Adrenal gland (tissue), 12 donors: ENCODE measurements around the gene TUBB2A. TPM values are rescaled to one million over a fixed set of nuclear protein-coding genes. Genes with fewer than 3 reads are reported as not detected.

Experiments
- DNase-seq, 7 donors: peaks; one replicate each; pipeline ENCODE4 v3.0.0-alpha.2; 2019 to 2020
- H3K27ac ChIP-seq, 5 donors: fragments of 200-600 bp; sonication (generic) in 4 of 5; 1 replicate in 3 of 5; 2 replicates in 2 of 5; pipeline versions ENCODE4 v1.5.1 to v1.8.0; 2016 to 2020; ENCODE audit warnings: mild to moderate bottlenecking in 1 of 5
- H3K27me3 ChIP-seq: fragments of 200-600 bp; 2 replicates; pipeline ENCODE4 v1.8.0; 2021
- H3K36me3 ChIP-seq, 2 donors: fragments of 200-600 bp; replicated peaks in 1 of 2; 1 replicate in 1 of 2; 2 replicates in 1 of 2; pipeline versions ENCODE4 v1.5.1 to v1.8.0; 2018 to 2022
- H3K4me1 ChIP-seq, 2 donors: fragments of 200-600 bp; replicated peaks in 1 of 2; 1 replicate in 1 of 2; 2 replicates in 1 of 2; pipeline versions ENCODE4 v1.5.1 to v1.8.0; 2018 to 2021
- H3K4me3 ChIP-seq, 4 donors: fragments of 200-600 bp; sonication (generic) in 3 of 4; one replicate each; pipeline ENCODE4 v1.5.1; 2016 to 2018
- H3K9me3 ChIP-seq, 3 donors: fragments of 200-600 bp; sonication (generic) in 1 of 3; replicated peaks in 1 of 3; 1 replicate in 2 of 3; 2 replicates in 1 of 3; pipeline versions ENCODE4 v1.5.1 to v1.8.0; 2016 to 2021
- POLR2A ChIP-seq, 2 donors: fragments of 450-650 bp; IDR thresholded peaks; one replicate each; pipeline ENCODE4 v1.6.1; 2017; ENCODE audit warnings: antibody characterized with exemption in 2 of 2, mild to moderate bottlenecking in 2 of 2, moderate library complexity in 1 of 2
- whole genome bisulfite sequencing, 4 donors: extraction: QIAGEN DNeasy Blood & Tissue Kit in 2 of 4; methylation state at CpG; one replicate each; pipeline versions ENCODE4 v1.1.5 to v1.1.7; 2013 to 2017; 5-methylcytosine and 5-hydroxymethylcytosine counted together
- intact Hi-C, 2 donors: fragments of 100-400 bp; cut with DNase I; formaldehyde crosslinking; loops; one replicate each; pipeline versions ENCODE4 v1.14.1 to v1.15.0; 2022 to 2023
- polyA plus RNA-seq, 3 donors: library from polyadenylated mRNA; stranded (reverse); fragments of 200-250 nt in 2 of 3; fragments of 350-450 nt in 1 of 3; fragmentation: Illumina TruSeq in 1 of 3; extraction: RNeasy Lipid Tissue Mini Kit (QIAGEN cat#74804) in 1 of 3; gene quantifications; one replicate each; pipeline ENCODE4 v1.2.3, GENCODE V29; 2013 to 2014
- total RNA-seq, 9 donors: library from RNA; depleted of rRNA in 4 of 9; stranded (reverse); fragments of >200 nt in 4 of 9; fragments of 120-200 nt in 1 of 9; fragmentation: NEBNext Ultra II Directional in 1 of 9; extraction: Animal tissue kit (Norgen Biotek cat#: 25700) in 1 of 9; gene quantifications; one replicate each; pipeline versions ENCODE4 v1.1.0 to v1.2.4, GENCODE V29; 2013 to 2023
- TF ChIP-seq, protein P1 (sequence below), 6 experiments: fragments of 450-650 bp in 4 of 6; fragments of 200-600 bp in 2 of 6; sonication (generic) in 1 of 6; IDR thresholded peaks; 1 replicate in 5 of 6; 2 replicates in 1 of 6; pipeline versions ENCODE4 v1.5.1 to v1.8.0; 2016 to 2021; ENCODE audit warnings: antibody characterized with exemption in 6 of 6, mild to moderate bottlenecking in 2 of 6, moderate library complexity in 1 of 6
- donor health status: healthy with polysubstance abuse.
- donor health status: Bipolar disorder and iron deficiency.
- donor health status: DM: yes; HTN: yes; CAD: no.
- donor health status: DM: no; HTN: no; CAD: no.
- donor health status: DM: no; HTN: no; CAD: no.
- donor health status: DM: yes; HTN: yes; CAD: no.

TUBB2A gene
- total and polyA plus RNA-seq, 12 donors = 6.4 to 59.9 (median 16.0) TPM

DNA sequence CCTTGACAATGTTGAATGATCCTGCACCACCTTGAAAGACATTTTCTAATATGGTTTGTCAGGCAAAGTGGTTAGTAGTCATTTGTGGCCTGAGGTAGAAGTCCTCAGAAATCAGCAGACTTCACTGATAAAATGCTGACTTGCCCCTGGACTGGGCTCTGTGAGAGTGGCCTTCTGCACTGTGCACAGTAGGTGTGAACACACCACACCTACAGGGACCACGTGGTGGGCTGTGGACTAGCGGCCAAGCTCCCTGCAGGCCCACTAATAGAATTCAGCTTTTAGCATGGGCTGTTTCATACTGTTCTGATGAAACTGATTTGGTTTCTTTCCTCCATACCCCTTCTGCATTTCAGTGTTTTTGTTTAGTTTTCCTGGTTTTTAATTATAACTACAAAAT, 31.5 kb downstream of the TUBB2A start:
- no peaks in the 10 kb centered on the region for H3K36me3 ChIP-seq
- no peaks in the 10 kb centered on the region for H3K4me1 ChIP-seq
- intact Hi-C loops = loop anchor here (5.0 kb wide), 1 partner anchor 126 kb away; no protein-coding TSS in a partner anchor
- no peaks in the 10 kb centered on the region for H3K27me3 ChIP-seq
- H3K27ac ChIP-seq = no peak overlapping the region
- H3K4me3 ChIP-seq = no peak overlapping the region
- no peaks in the 10 kb centered on the region for H3K9me3 ChIP-seq
- DNase-seq = no peak
- WGBS, 4 donors = 15 to 41% (median 31%) methylated on average over 2 of the region's 2 CpGs
- TF ChIP-seq, protein P1, sequence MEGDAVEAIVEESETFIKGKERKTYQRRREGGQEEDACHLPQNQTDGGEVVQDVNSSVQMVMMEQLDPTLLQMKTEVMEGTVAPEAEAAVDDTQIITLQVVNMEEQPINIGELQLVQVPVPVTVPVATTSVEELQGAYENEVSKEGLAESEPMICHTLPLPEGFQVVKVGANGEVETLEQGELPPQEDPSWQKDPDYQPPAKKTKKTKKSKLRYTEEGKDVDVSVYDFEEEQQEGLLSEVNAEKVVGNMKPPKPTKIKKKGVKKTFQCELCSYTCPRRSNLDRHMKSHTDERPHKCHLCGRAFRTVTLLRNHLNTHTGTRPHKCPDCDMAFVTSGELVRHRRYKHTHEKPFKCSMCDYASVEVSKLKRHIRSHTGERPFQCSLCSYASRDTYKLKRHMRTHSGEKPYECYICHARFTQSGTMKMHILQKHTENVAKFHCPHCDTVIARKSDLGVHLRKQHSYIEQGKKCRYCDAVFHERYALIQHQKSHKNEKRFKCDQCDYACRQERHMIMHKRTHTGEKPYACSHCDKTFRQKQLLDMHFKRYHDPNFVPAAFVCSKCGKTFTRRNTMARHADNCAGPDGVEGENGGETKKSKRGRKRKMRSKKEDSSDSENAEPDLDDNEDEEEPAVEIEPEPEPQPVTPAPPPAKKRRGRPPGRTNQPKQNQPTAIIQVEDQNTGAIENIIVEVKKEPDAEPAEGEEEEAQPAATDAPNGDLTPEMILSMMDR (IDR thresholded peaks at IDR 0.05) = no peak
- no peak for TF ChIP-seq POLR2A (IDR thresholded peaks at IDR 0.05)

DNA sequence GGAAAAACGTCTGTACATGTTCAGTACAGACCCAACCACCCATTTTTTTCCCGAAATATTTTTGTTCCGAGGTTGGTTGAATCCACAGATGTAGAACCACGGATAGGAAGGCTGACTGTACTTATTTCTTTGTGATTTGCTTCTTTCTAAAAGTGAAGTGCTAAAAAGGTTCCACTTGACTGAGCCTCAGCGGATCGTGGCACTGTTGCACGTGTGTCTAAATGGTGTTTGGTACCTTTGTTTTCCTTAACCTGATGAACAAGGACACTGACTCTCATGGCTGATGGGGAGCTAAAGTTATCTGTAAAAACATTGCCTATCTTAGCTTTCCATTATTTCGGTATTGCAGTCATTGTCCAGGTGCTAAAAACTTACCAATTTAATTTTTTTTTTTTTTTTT, 32.7 kb downstream of the TUBB2A start:
- intact Hi-C loops = loop anchor here (5.0 kb wide), 1 partner anchor 128 kb away; no protein-coding TSS in a partner anchor
- TF ChIP-seq, protein P1 (IDR thresholded peaks at IDR 0.05) = no peak
- no peak for TF ChIP-seq POLR2A (IDR thresholded peaks at IDR 0.05)
- WGBS, 4 donors = 78 to 83% (median 82%) methylated on average over 8 of the region's 8 CpGs

GRCh38 chr6:3122823-3123182, 34.5 kb downstream of the TUBB2A start:
- intact Hi-C loops = no loop called here
- TF ChIP-seq POLR2A (IDR thresholded peaks at IDR 0.05) = no peak
- TF ChIP-seq, protein P1 (IDR thresholded peaks at IDR 0.05) = no peak
- Histone ChIP-seq H3K27me3 (no peaks in the 10 kb centered on the region), H3K4me1 (peaks cover 5 to 10% of the 10 kb centered on the region in 2 donors), H3K4me3 (no peak overlapping the region), H3K27ac (no peak overlapping the region), H3K9me3 (no peaks in the 10 kb centered on the region), H3K36me3 (no peaks in the 10 kb centered on the region)
- WGBS, 4 donors = 92 to 94% (median 93%) methylated on average over 8 to 9 of the region's 9 CpGs
- no peak for DNase-seq

More for the DNA sequence above, 32.7 kb downstream of the TUBB2A start:
- H3K4me1 ChIP-seq = no peaks in the 10 kb centered on the region
- no peak overlapping the region for H3K27ac ChIP-seq
- no peaks in the 10 kb centered on the region for H3K9me3 ChIP-seq
- no peaks in the 10 kb centered on the region for H3K27me3 ChIP-seq
- H3K4me3 ChIP-seq = no peak overlapping the region
- DNase-seq = no peak
- no peaks in the 10 kb centered on the region for H3K36me3 ChIP-seq

DNA sequence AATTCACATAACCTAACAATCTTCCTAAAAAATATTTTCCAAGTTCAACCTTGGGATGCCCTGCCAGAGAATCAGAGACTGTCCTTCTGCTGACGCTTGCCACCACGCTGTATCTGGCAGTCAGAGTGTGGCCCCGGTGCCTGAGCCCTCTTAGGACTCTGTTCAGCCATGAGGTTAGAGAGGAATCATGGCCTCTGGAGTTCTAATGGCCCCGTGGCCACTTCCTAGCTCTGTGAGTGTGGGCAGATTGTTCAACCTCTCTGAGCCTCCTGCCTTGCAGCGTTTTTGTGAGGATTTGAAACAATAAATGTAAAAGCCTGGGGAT, 36.6 kb downstream of the TUBB2A start:
- H3K4me3 ChIP-seq = no peak overlapping the region
- no peaks in the 10 kb centered on the region for H3K27me3 ChIP-seq
- 51 to 68% (median 60%) methylated on average over 5 of the region's 5 CpGs for WGBS, 4 donors
- H3K9me3 ChIP-seq = no peaks in the 10 kb centered on the region
- TF ChIP-seq POLR2A (IDR thresholded peaks at IDR 0.05) = no peak
- TF ChIP-seq, protein P1 (IDR thresholded peaks at IDR 0.05) = no peak
- intact Hi-C loops = no loop called here
- no peak overlapping the region for H3K27ac ChIP-seq
- DNase-seq = no peak
- peaks cover 5 to 13% of the 10 kb centered on the region in 2 donors for H3K4me1 ChIP-seq
- H3K36me3 ChIP-seq = no peaks in the 10 kb centered on the region
